Esophagus muscularis mucosa (tissue), 3 donors: ENCODE results near the gene GMDS.

Experiments
- CTCF ChIP-seq, 3 experiments: fragments of 200-600 bp in 2 of 3; fragments of 450-650 bp in 1 of 3; sonication (generic) in 2 of 3; IDR thresholded peaks; one replicate each; pipeline ENCODE4 v1.5.1; 2017 to 2019; ENCODE audit warnings: antibody characterized with exemption in 3 of 3, mild to moderate bottlenecking in 2 of 3, moderate library complexity in 1 of 3
- POLR2AphosphoS5 ChIP-seq, 2 donors: sonication (generic); formaldehyde crosslinking; IDR thresholded peaks; one replicate each; pipeline ENCODE4 v1.6.1; 2017; ENCODE audit warnings: antibody characterized with exemption in 2 of 2

DNA sequence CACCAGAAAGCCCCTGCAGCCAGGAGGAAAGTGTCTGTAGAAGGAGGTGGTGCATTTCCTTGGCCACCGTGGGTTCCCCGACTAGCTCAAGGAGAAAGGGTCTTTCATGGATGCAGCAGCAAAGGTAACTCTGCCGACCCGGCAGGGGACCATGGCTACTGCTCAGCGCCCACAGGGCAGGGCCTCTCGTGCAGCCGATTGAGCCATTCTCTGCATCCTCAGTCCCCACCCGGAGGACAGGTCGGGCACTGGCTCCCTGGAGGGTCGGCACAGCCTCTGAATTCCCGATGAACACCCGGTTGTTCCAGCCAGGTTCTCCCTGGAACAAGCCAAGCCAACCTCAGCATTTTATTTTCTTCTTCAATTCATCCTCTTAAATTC, 659.7 kb downstream of the GMDS start:
- TF ChIP-seq CTCF (IDR thresholded peaks at IDR 0.05), result no peak
- no peak for TF ChIP-seq POLR2AphosphoS5 (IDR thresholded peaks at IDR 0.05)
